Measurements from ENCODE around the gene ATAD5.
"Not testable (repeated sequence)": the region's sequence is repeated elsewhere in the genome, so short reads cannot be mapped to it uniquely, and the experiment has no call there.

ATAD5 gene

GRCh38 chr17:30808785-30809286 is 22.9 kb upstream of the ATAD5 start:
- no peaks in the 10 kb centered on the region for H3K9me3 ChIP-seq (ENCODE audit: control insufficient read depth, low read length)
- peaks cover 9% of the 10 kb centered on the region for H3K36me3 ChIP-seq (ENCODE audit: control insufficient read depth, insufficient read depth, low read length, severe bottlenecking)
- DNase-seq (ENCODE audit: low read depth) = no peak
- H3K27me3 ChIP-seq (replicated peaks; ENCODE audit: control insufficient read depth, insufficient read depth, low read length) = no peaks in the 10 kb centered on the region
- peaks cover 11% of the 10 kb centered on the region for H3K4me1 ChIP-seq (ENCODE audit: control insufficient read depth, insufficient read depth, low read length)
- H3K4me3 ChIP-seq (ENCODE audit: low read length) = no peak overlapping the region
- H3K9ac ChIP-seq (ENCODE audit: low read length) = no peak overlapping the region

- DNase-seq (ENCODE audit: low read depth) = no peak
- Histone ChIP-seq H3K9me3 (ENCODE audit: control insufficient read depth, low read length) (no peaks in the 10 kb centered on the region), H3K27me3 (replicated peaks; ENCODE audit: control insufficient read depth, insufficient read depth, low read length) (no peaks in the 10 kb centered on the region), H3K4me3 (ENCODE audit: low read length) (no peak overlapping the region), H3K4me1 (ENCODE audit: control insufficient read depth, insufficient read depth, low read length) (peaks cover 15% of the 10 kb centered on the region), H3K36me3 (ENCODE audit: control insufficient read depth, insufficient read depth, low read length, severe bottlenecking) (peaks cover 8% of the 10 kb centered on the region), H3K9ac (ENCODE audit: low read length) (no peak overlapping the region)
Measured at GRCh38 chr17:30809867-30810266, 21.9 kb upstream of the ATAD5 start.

- Histone ChIP-seq H3K9me3 (ENCODE audit: control insufficient read depth, low read length) (no peaks in the 10 kb centered on the region), H3K4me1 (ENCODE audit: control insufficient read depth, insufficient read depth, low read length) (peaks cover 15% of the 10 kb centered on the region), H3K27me3 (replicated peaks; ENCODE audit: control insufficient read depth, insufficient read depth, low read length) (no peaks in the 10 kb centered on the region), H3K36me3 (ENCODE audit: control insufficient read depth, insufficient read depth, low read length, severe bottlenecking) (peaks cover 8% of the 10 kb centered on the region), H3K4me3 (ENCODE audit: low read length) (no peak overlapping the region), H3K9ac (ENCODE audit: low read length) (no peak overlapping the region)
- peak; percentile 9 for DNase-seq (ENCODE audit: low read depth)
Measured at GRCh38 chr17:30812218-30813177, 19.3 kb upstream of the ATAD5 start.

- H3K4me3 ChIP-seq (ENCODE audit: low read length); H3K9me3 ChIP-seq (ENCODE audit: control insufficient read depth, low read length); DNase-seq (ENCODE audit: low read depth); H3K27me3 ChIP-seq (replicated peaks; ENCODE audit: control insufficient read depth, insufficient read depth, low read length); H3K9ac ChIP-seq (ENCODE audit: low read length); H3K36me3 ChIP-seq (ENCODE audit: control insufficient read depth, insufficient read depth, low read length, severe bottlenecking): not testable (repeated sequence)
- H3K4me1 ChIP-seq (ENCODE audit: control insufficient read depth, insufficient read depth, low read length) = peaks cover 15% of the 10 kb centered on the region
Measured at GRCh38 chr17:30814236-30814635, 17.5 kb upstream of the ATAD5 start.

GRCh38 chr17:30814860-30815259 is 16.9 kb upstream of the ATAD5 start:
- H3K36me3 ChIP-seq (ENCODE audit: control insufficient read depth, insufficient read depth, low read length, severe bottlenecking); H3K9me3 ChIP-seq (ENCODE audit: control insufficient read depth, low read length): not testable (repeated sequence)

GRCh38 chr17:30816165-30816564 is 15.6 kb upstream of the ATAD5 start:
- Histone ChIP-seq H3K36me3 (ENCODE audit: control insufficient read depth, insufficient read depth, low read length, severe bottlenecking) (no peaks in the 10 kb centered on the region), H3K9ac (ENCODE audit: low read length) (no peak overlapping the region), H3K9me3 (ENCODE audit: control insufficient read depth, low read length) (no peaks in the 10 kb centered on the region), H3K4me1 (ENCODE audit: control insufficient read depth, insufficient read depth, low read length) (peaks cover 23% of the 10 kb centered on the region), H3K27me3 (replicated peaks; ENCODE audit: control insufficient read depth, insufficient read depth, low read length) (no peaks in the 10 kb centered on the region), H3K4me3 (ENCODE audit: low read length) (no peak overlapping the region)
- DNase-seq (ENCODE audit: low read depth) = no peak

More at GRCh38 chr17:30814860-30815259, 16.9 kb upstream of the ATAD5 start:
- not testable (repeated sequence) for H3K27me3 ChIP-seq (replicated peaks; ENCODE audit: control insufficient read depth, insufficient read depth, low read length); H3K9ac ChIP-seq (ENCODE audit: low read length); H3K4me3 ChIP-seq (ENCODE audit: low read length)
- peak; percentile 53 for DNase-seq (ENCODE audit: low read depth)
- peaks cover 18% of the 10 kb centered on the region for H3K4me1 ChIP-seq (ENCODE audit: control insufficient read depth, insufficient read depth, low read length)

- no peak overlapping the region for H3K4me3 ChIP-seq (ENCODE audit: low read length)
- H3K27me3 ChIP-seq (replicated peaks; ENCODE audit: control insufficient read depth, insufficient read depth, low read length) = no peaks in the 10 kb centered on the region
- DNase-seq (ENCODE audit: low read depth) = peak; percentile 50
- H3K9ac ChIP-seq (ENCODE audit: low read length) = peak overlapping the region; percentile 29
- H3K9me3 ChIP-seq (ENCODE audit: control insufficient read depth, low read length) = no peaks in the 10 kb centered on the region
- H3K36me3 ChIP-seq (ENCODE audit: control insufficient read depth, insufficient read depth, low read length, severe bottlenecking) = no peaks in the 10 kb centered on the region
- H3K4me1 ChIP-seq (ENCODE audit: control insufficient read depth, insufficient read depth, low read length) = peaks cover 16% of the 10 kb centered on the region
Measured at GRCh38 chr17:30819971-30820705, 11.6 kb upstream of the ATAD5 start.

- Histone ChIP-seq H3K27me3 (replicated peaks; ENCODE audit: control insufficient read depth, insufficient read depth, low read length) (no peaks in the 10 kb centered on the region), H3K4me1 (ENCODE audit: control insufficient read depth, insufficient read depth, low read length) (peaks cover 16% of the 10 kb centered on the region), H3K9ac (ENCODE audit: low read length) (no peak overlapping the region), H3K9me3 (ENCODE audit: control insufficient read depth, low read length) (no peaks in the 10 kb centered on the region), H3K4me3 (ENCODE audit: low read length) (no peak overlapping the region), H3K36me3 (ENCODE audit: control insufficient read depth, insufficient read depth, low read length, severe bottlenecking) (no peaks in the 10 kb centered on the region)
- DNase-seq (ENCODE audit: low read depth) = no peak
Measured at GRCh38 chr17:30821871-30822723, 9.7 kb upstream of the ATAD5 start.

GRCh38 chr17:30822919-30823318 is 8.8 kb upstream of the ATAD5 start:
- H3K4me3 ChIP-seq (ENCODE audit: low read length) = peak overlapping the region; percentile 95
- not testable (repeated sequence) for H3K27me3 ChIP-seq (replicated peaks; ENCODE audit: control insufficient read depth, insufficient read depth, low read length); DNase-seq (ENCODE audit: low read depth); H3K9ac ChIP-seq (ENCODE audit: low read length); H3K36me3 ChIP-seq (ENCODE audit: control insufficient read depth, insufficient read depth, low read length, severe bottlenecking); H3K9me3 ChIP-seq (ENCODE audit: control insufficient read depth, low read length)
- peaks cover 16% of the 10 kb centered on the region for H3K4me1 ChIP-seq (ENCODE audit: control insufficient read depth, insufficient read depth, low read length)

- DNase-seq (ENCODE audit: low read depth) = no peak
- Histone ChIP-seq H3K9ac (ENCODE audit: low read length) (peak overlapping the region; percentile 95), H3K4me3 (ENCODE audit: low read length) (peak overlapping the region; percentile 95), H3K9me3 (ENCODE audit: control insufficient read depth, low read length) (no peaks in the 10 kb centered on the region), H3K36me3 (ENCODE audit: control insufficient read depth, insufficient read depth, low read length, severe bottlenecking) (no peaks in the 10 kb centered on the region), H3K4me1 (ENCODE audit: control insufficient read depth, insufficient read depth, low read length) (peaks cover 16% of the 10 kb centered on the region), H3K27me3 (replicated peaks; ENCODE audit: control insufficient read depth, insufficient read depth, low read length) (no peaks in the 10 kb centered on the region)
Measured at GRCh38 chr17:30823421-30823820, 8.3 kb upstream of the ATAD5 start.

All from adipocyte (in vitro differentiated cells).